Peyer's patch (tissue), 4 donors: ENCODE measurements around the gene PRKAR1B.

Experiments used
- CTCF ChIP-seq, 6 experiments: fragments of 450-650 bp in 4 of 6; fragments of 200-600 bp in 2 of 6; sonication (generic) in 1 of 6; IDR thresholded peaks; one replicate each; pipeline ENCODE4 v1.5.1; 2017 to 2019; ENCODE audit warnings: antibody characterized with exemption in 6 of 6, mild to moderate bottlenecking in 3 of 6, moderate library complexity in 1 of 6
- POLR2A ChIP-seq, 2 donors: fragments of 450-650 bp; IDR thresholded peaks; one replicate each; pipeline ENCODE4 v1.5.1; 2017; ENCODE audit warnings: antibody characterized with exemption in 2 of 2, mild to moderate bottlenecking in 2 of 2, moderate library complexity in 2 of 2

- TF ChIP-seq CTCF (IDR thresholded peaks at IDR 0.05) (no peak), POLR2A (IDR thresholded peaks at IDR 0.05) (no peak)
Observed at GRCh38 chr7:698515-699475, 28.3 kb downstream of the PRKAR1B start.
